Measurements from ENCODE around the gene NPAS3.

Gene NPAS3

GRCh38 chr14:32932914-32933628 is 5.6 kb upstream of the NPAS3 start:
- Mint-ChIP-seq H3K9me3 (peaks cover 0 to 3% of the 10 kb centered on the region in 2 donors), H3K27me3 (peaks cover 53 to 68% of the 10 kb centered on the region in 2 donors), H3K36me3 (peaks cover under 1 to 2% of the 10 kb centered on the region in 2 donors), H3K27ac (peak overlapping the region; percentile 42), H3K4me3 (peak overlapping the region; percentile 61 to 62), H3K4me1 (peaks cover 8 to 23% of the 10 kb centered on the region in 2 donors)
- DNase-seq = no peak
- peak in 1 of 2 donors; percentile 16 for ATAC-seq (replicated peaks)

- Mint-ChIP-seq H3K27ac (peak overlapping the region; percentile 59), H3K4me1 (peaks cover 11 to 28% of the 10 kb centered on the region in 2 donors), H3K36me3 (peaks cover 2 to 4% of the 10 kb centered on the region in 2 donors), H3K9me3 (peaks cover 0 to 3% of the 10 kb centered on the region in 2 donors), H3K27me3 (peaks cover 57 to 73% of the 10 kb centered on the region in 2 donors), H3K4me3 (peak overlapping the region; percentile 61)
- ATAC-seq (replicated peaks) = no peak
- no peak for DNase-seq
Measured at GRCh38 chr14:32933629-32934072, 5.0 kb upstream of the NPAS3 start.

GRCh38 chr14:32934073-32934880 is 4.4 kb upstream of the NPAS3 start:
- H3K36me3 Mint-ChIP-seq = peaks cover 2 to 4% of the 10 kb centered on the region in 2 donors
- DNase-seq = no peak
- H3K9me3 Mint-ChIP-seq = no peaks in the 10 kb centered on the region
- peak overlapping the region; percentile 57 to 61 for H3K4me3 Mint-ChIP-seq
- H3K4me1 Mint-ChIP-seq = peaks cover 11 to 28% of the 10 kb centered on the region in 2 donors
- ATAC-seq (replicated peaks) = no peak
- peak overlapping the region; percentile 59 for H3K27ac Mint-ChIP-seq
- H3K27me3 Mint-ChIP-seq = peaks cover 53 to 74% of the 10 kb centered on the region in 2 donors

- Mint-ChIP-seq H3K27me3 (peaks cover 61 to 79% of the 10 kb centered on the region in 2 donors), H3K4me1 (peaks cover 15 to 36% of the 10 kb centered on the region in 2 donors), H3K4me3 (peak overlapping the region; percentile 19 to 52), H3K9me3 (no peaks in the 10 kb centered on the region), H3K36me3 (peaks cover 2 to 4% of the 10 kb centered on the region in 2 donors), H3K27ac (peak overlapping the region; percentile 25)
- no peak for DNase-seq
- no peak for ATAC-seq (replicated peaks)
Measured at GRCh38 chr14:32934881-32935633, 3.6 kb upstream of the NPAS3 start.

DNA sequence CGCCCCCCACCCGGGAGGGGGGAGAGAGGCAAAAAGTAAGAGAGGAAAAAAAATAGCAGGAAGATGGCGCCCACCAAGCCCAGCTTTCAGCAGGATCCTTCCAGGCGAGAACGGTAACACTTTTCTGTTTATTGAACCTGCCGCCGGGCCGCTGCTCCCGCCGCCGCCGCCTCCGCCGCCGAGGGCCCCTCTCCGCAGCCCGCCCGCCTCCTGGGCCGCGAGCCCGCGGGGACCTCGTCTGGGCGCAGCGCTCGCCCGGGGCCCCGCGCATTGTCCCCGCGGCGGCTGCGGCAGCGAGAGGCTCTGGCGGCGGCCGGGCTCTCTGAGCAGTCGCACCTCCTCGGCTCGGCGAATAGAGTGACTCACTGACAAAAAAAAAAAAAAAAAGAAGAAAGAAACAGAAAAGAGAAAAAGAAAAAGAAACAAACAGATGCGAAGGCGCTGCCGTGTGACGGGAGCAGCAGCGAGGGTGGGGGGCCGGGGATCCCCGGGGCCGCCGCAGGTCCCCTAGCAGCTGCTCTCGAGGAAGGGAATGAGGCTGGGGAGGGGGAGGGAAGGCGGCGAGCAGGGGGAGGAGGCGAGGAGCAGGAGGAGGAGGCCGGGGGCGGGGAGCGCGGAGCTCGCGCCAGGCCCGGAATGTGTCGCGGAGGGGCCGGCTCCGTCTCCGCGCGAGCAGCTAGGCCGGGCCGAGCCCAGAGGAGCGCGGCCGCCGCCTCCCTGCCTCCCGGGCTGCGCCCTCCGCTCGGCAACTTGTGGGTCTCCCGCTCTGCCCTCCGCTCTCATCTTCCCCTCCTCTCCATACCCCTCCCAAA is 781 bp downstream of the NPAS3 start:
- peak; percentile 61 to 65 for ATAC-seq (replicated peaks)
- Mint-ChIP-seq H3K27me3 (peaks cover 46 to 77% of the 10 kb centered on the region in 2 donors), H3K4me1 (peaks cover 9 to 23% of the 10 kb centered on the region in 2 donors), H3K9me3 (no peaks in the 10 kb centered on the region), H3K4me3 (peak overlapping the region; percentile 84 to 90), H3K27ac (peak overlapping the region; percentile 37), H3K36me3 (peaks cover 0 to 4% of the 10 kb centered on the region in 2 donors)
- DNase-seq = no peak

DNA sequence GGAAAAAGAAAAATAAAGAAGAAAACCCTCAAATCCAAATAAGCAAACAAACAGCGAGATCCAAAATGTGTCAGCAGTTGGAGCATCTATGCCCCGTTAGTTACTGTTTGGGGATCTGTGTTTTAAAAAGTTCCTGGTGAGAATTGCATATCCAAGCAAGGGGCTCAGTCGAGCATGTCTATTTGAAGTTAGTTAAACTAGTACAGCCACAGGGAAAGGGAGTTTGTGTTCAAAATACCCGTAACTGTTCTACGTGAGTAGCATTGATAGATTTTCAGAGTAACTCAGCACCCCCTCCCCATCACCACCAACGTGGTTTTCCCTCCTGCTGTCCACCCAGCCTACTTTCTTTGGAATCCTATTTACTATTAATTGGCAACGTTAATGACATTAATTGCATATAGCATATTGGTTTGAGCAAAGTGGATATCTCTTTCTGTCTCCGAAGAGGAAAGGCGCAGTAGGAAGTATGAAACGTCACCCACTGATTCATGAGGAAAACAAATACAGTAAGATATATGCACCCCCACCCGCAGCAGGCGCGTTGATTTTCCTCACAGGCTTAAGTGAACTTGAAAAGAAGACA is 1.5 kb downstream of the NPAS3 start:
- H3K4me3 Mint-ChIP-seq = peak overlapping the region; percentile 84 to 90
- H3K27ac Mint-ChIP-seq = peak overlapping the region; percentile 37
- DNase-seq (no peak), ATAC-seq (replicated peaks) (no peak)
- no peaks in the 10 kb centered on the region for H3K9me3 Mint-ChIP-seq
- H3K27me3 Mint-ChIP-seq = peaks cover 50 to 75% of the 10 kb centered on the region in 2 donors
- peaks cover 0 to 4% of the 10 kb centered on the region in 2 donors for H3K36me3 Mint-ChIP-seq
- H3K4me1 Mint-ChIP-seq = peaks cover 9 to 22% of the 10 kb centered on the region in 2 donors

GRCh38 chr14:32940711-32941667 is 2.3 kb downstream of the NPAS3 start:
- no peak for DNase-seq
- H3K4me3 Mint-ChIP-seq = no peak overlapping the region
- H3K27me3 Mint-ChIP-seq = peaks cover 45 to 68% of the 10 kb centered on the region in 2 donors
- peaks cover 7 to 18% of the 10 kb centered on the region in 2 donors for H3K4me1 Mint-ChIP-seq
- no peak overlapping the region for H3K27ac Mint-ChIP-seq
- H3K36me3 Mint-ChIP-seq = peaks cover 0 to 4% of the 10 kb centered on the region in 2 donors
- H3K9me3 Mint-ChIP-seq = no peaks in the 10 kb centered on the region
- no peak for ATAC-seq (replicated peaks)

- Mint-ChIP-seq H3K4me1 (peaks cover 7 to 18% of the 10 kb centered on the region in 2 donors), H3K36me3 (peaks cover 0 to 4% of the 10 kb centered on the region in 2 donors), H3K27me3 (peaks cover 40 to 62% of the 10 kb centered on the region in 2 donors), H3K4me3 (no peak overlapping the region), H3K27ac (no peak overlapping the region), H3K9me3 (no peaks in the 10 kb centered on the region)
- no peak for DNase-seq
- ATAC-seq (replicated peaks) = no peak
Measured at GRCh38 chr14:32941668-32942065, 3.0 kb downstream of the NPAS3 start.

DNA sequence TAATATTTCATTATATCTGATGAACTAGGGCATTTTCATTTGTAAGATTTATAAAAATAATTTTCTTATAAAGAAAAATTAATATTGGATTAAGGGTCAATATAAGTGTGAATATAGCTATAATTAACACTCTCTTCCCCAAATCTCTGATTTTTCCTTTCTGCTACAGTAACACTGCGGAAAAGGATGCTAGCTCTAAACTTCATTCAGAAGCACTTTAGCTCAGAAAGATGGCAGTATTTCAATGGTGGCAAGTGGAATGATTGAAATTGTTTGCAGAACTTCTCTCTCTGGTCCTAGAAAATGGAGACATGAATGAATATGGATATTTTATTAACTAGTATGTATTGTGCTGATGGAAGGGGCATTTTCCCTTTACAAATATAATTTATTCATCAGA is 8.4 kb downstream of the NPAS3 start:
- no peaks in the 10 kb centered on the region for H3K9me3 Mint-ChIP-seq
- H3K4me3 Mint-ChIP-seq = no peak overlapping the region
- ATAC-seq (replicated peaks) (no peak), DNase-seq (no peak)
- no peak overlapping the region for H3K27ac Mint-ChIP-seq
- H3K27me3 Mint-ChIP-seq = peaks cover 10 to 23% of the 10 kb centered on the region in 2 donors
- H3K36me3 Mint-ChIP-seq = no peaks in the 10 kb centered on the region
- H3K4me1 Mint-ChIP-seq = no peaks in the 10 kb centered on the region

DNA sequence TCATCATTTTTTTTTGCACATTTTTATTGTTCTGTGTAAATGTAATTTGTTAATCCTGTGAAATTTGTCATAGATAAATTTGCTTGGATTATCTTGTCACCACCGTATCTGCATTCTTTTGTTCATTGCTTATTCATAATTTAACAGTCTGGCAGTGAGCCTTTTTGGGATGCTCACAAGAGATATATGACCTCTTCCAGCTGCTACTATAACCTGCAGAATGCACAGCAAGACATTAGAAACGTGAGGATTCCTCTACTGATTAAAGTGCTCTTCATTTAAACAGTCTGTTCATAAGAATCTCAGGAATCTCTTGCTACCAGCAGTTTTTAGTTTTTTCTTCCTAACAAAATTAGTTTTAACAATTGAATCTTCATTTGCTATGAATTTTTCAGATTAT is 9.1 kb downstream of the NPAS3 start:
- Mint-ChIP-seq H3K4me1 (no peaks in the 10 kb centered on the region), H3K27me3 (peaks cover 10 to 18% of the 10 kb centered on the region in 2 donors), H3K36me3 (no peaks in the 10 kb centered on the region), H3K9me3 (no peaks in the 10 kb centered on the region), H3K27ac (no peak overlapping the region), H3K4me3 (no peak overlapping the region)
- no peak for ATAC-seq (replicated peaks)
- DNase-seq = no peak

DNA sequence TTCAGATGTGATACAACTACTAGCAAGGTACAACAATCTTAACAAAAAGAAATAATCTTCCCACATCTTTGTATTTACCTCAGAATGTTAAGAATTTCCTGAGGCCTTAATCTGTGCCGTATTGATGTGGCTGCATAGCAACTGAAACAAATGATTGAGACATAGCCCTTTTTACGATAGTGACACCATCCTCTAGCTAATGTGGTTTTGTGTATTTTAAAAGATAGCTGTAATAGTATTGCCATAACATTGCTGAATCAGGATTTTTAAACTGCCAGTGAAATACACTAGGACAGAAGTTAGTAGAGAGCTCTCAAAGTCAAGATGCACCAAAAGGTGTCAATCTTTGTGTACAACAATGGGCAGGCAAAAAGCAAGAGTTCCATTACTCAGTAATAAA is 11.9 kb downstream of the NPAS3 start:
- no peak overlapping the region for H3K27ac Mint-ChIP-seq
- peaks cover 4 to 6% of the 10 kb centered on the region in 2 donors for H3K27me3 Mint-ChIP-seq
- no peaks in the 10 kb centered on the region for H3K4me1 Mint-ChIP-seq
- H3K9me3 Mint-ChIP-seq = no peaks in the 10 kb centered on the region
- no peak overlapping the region for H3K4me3 Mint-ChIP-seq
- H3K36me3 Mint-ChIP-seq = no peaks in the 10 kb centered on the region
- no peak for ATAC-seq (replicated peaks)
- DNase-seq = no peak

- Mint-ChIP-seq H3K4me1 (no peaks in the 10 kb centered on the region), H3K27me3 (no peaks in the 10 kb centered on the region), H3K9me3 (peaks cover 0 to 3% of the 10 kb centered on the region in 2 donors), H3K27ac (no peak overlapping the region), H3K36me3 (no peaks in the 10 kb centered on the region), H3K4me3 (no peak overlapping the region)
- no peak for ATAC-seq (replicated peaks)
- no peak for DNase-seq
Measured at GRCh38 chr14:32967421-32967820, 28.7 kb downstream of the NPAS3 start.
